NCI-H128 (cell line): ENCODE results near the gene CCDC127.

Experiments
- DNase-seq: peaks from one replicate; lab custom pipeline; 2025; ENCODE audit not compliant: unreplicated experiment; lab: John Stamatoyannopoulos, UW

The CCDC127 gene

DNA sequence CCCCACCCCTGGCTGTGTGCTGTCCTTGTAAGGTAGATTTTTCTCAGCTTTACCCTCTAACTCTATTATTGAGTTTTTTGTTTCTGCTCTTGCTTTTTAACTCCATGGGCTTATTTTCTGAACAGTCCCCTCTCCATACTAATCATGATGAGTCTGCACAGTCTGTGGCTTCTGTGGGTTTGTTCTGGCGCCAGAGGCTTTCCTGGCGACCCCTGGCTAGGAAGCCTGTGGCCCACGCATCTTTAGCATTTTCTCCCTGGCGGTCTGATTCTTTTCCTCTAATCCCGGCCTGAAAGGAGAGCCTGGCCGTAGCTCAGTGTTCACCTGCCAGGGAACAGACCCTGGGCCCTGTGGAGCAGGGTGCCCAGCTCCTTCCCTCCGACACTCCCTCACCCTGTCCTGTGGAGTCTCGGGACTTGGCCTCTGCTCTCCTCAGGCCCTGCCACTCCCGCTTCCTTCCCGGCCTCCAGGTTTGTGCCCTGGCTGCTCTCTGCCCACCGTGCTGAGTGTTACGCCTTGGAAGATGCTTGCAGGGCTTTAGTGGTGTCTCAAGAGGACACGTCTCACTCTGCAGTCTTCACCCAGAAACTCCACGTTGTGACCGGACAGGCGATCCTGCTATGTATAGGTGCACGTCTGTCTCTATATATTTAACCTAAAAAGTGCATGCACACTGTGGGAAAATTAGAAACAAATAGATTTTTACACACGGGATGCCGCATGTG is 58.3 kb downstream of the CCDC127 start:
- DNase-seq, result no peak

DNA sequence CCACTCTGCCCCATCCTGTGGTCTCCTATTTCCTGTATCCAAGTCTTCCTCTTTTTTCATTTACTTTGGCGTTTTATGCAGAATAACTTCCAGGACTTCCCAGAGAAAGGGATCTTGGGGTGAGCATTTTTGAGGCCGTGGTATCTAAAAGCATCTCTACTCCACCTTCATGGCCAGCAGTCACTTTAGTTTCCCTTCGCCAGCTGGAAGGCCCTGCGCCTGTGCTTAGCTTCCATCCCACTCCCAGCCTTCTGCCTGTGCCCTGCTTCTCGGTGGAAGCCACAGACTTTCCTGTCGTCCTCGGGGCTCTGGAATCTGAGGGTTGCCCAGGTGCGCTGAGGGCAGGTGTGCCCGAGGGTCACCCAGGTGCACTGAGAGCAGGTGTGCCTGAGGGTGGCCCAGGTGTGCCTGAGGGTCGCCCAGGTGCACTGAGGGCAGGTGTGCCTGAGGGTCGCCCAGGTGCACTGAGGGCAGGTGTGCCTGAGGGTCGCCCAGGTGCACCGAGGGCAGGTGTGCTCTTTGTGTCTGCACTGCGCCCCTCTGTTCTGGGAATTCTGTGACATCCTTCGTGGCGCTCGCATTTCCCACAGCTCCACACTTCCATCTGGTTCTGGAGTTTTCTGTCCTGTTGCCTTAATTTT is 59.0 kb downstream of the CCDC127 start:
- DNase-seq, result no peak

- no peak for DNase-seq
Measured at GRCh38 chr5:157801-158200, 60.2 kb downstream of the CCDC127 start.

DNA sequence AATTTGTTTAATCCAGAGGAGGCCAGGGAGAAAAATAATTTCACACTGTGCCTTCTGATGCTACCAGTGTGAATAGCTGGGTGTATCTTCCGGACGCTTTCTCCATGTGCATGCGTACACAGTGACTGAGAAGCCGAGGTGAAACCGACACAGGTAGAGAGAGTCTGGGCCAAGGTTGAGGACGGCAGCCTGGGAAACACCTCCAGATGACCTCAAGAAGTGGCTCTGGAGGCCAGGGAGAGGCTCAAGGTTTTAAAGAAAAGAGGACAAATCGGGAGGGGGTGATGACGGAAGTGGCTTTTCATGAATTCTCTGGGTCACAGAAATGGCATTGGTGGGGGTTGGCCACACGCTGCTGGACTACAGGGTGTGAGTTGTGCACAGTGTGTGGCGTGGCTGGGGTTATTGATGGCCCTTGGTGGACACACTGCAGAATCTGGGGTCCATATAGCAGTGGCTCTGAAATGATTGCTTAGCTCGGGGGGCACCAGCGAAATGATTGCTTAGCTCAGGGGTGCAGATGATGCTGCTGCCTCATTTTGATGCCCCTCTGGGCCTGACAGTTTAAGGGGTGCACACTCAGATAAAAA is 60.7 kb downstream of the CCDC127 start:
- no peak for DNase-seq

DNA sequence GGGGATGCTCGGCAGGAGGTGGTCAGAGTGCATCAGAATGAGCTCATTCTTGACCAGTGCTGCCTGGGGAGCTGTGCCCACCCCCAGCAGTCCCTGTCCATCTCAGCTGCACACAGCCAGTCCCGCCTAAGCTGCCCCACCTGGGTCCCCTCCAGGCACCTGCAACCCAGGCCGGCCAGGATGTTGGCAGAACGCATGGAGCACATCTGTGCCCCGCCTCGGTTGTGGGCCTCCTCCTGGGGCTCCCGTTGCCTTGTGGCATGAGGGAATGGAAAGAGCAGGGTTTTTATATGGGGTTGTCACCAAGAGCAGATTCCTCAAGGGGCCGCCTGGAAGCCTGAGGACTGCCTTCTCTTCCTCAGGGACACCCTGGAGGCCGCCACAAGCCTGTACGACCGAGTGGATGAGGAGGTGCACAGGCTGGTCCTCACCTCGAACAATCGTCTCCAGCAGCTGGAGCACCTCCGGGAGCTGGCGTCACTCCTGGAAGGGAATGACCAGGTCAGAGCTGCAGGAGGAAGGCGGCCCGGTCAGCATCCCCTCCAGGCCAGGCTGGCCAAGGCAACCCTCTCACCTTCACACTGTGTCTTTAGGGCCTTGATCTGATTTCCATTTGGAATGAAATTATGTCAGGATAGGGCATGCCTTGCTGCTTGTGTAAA is 61.4 kb downstream of the CCDC127 start:
- no peak for DNase-seq

GRCh38 chr5:155651-156410 is 62.1 kb downstream of the CCDC127 start:
- no peak for DNase-seq

GRCh38 chr5:154826-155225 is 63.1 kb downstream of the CCDC127 start:
- DNase-seq, result no peak

- DNase-seq, result no peak
Measured at GRCh38 chr5:154236-154635, 63.7 kb downstream of the CCDC127 start.

DNA sequence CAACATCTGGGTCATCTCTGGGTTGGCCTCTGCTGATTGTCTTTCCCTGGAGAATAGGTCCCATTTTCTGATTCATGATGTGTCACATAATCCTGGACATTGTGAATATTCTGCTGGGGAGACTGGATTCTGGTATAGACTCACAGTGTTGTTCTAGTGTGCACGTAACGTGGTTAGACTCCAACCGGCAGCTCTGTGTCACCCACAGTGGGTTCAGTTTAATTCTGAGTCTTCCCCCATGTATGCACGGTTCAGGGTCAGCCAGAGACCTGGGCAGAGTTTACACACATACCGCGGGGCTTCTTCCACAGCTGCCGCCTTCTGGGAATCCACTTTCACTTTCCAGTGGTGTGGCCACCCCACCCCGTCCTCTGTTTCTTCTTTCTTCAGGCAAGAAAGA is 64.7 kb downstream of the CCDC127 start:
- DNase-seq, result no peak

GRCh38 chr5:152077-152476 is 65.9 kb downstream of the CCDC127 start:
- DNase-seq, result no peak

GRCh38 chr5:150746-151145 is 67.2 kb downstream of the CCDC127 start:
- DNase-seq, result no peak

GRCh38 chr5:149745-150485 is 68.0 kb downstream of the CCDC127 start:
- DNase-seq, result no peak

- DNase-seq, result no peak
Measured at GRCh38 chr5:147751-148150, 70.2 kb downstream of the CCDC127 start.
